Measurements from ENCODE around the gene PLD5.

The PLD5 gene

DNA sequence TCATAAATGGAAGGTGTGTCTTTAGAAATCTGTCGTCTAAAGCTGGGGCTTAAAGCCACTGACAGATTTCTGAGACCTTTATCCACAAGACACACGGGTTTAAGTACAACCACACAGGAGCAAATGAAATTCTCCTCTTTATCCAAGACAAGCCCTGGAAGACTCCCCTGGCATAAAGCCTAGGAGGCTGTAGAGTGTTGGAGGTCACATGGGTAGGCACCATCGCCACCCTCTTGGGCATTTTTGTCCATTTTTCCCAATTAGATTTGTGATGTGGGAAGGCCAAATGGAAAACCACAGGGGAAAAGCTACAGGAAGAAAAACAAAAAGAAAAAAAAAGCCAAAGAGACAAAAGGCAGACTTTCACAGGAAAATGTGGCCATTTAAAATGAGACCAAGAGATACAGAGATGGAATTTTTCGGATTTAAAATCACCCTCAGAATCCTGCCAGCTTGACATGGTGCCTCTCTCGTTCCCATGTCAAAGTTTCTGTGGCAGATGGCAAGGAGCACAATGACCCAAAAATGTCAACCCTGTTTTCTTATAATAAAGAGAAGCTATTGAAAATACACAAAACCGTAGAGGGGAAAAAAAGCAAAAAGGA is 91.9 kb downstream of the PLD5 start:
- H3K4me3 ChIP-seq (ENCODE audit: low read length): no peak overlapping the region
- H3K9ac ChIP-seq (ENCODE audit: low read length): no peak overlapping the region
- H3K27me3 ChIP-seq (replicated peaks; ENCODE audit: insufficient read depth, low read length): no peaks in the 10 kb centered on the region
- H3K4me2 ChIP-seq (ENCODE audit: low read depth, low read length): no peak overlapping the region
- H3K36me3 ChIP-seq (replicated peaks; ENCODE audit: insufficient read depth, low read length): no peaks in the 10 kb centered on the region
- H3K79me2 ChIP-seq (ENCODE audit: low read length): no peaks in the 10 kb centered on the region
- no peaks in the 10 kb centered on the region for H3F3A ChIP-seq (ENCODE audit: insufficient read depth, low read length)
- H3K9me3 ChIP-seq (replicated peaks; ENCODE audit: insufficient read depth, low read length): no peaks in the 10 kb centered on the region
- TF ChIP-seq EZH2 (optimal IDR thresholded peaks at IDR 0.05; ENCODE audit: low read depth, low read length) (no peak), EZH2phosphoT487 (IDR thresholded peaks at IDR 0.05; ENCODE audit: low read length) (no peak)
- TF ChIP-seq, protein P1, sequence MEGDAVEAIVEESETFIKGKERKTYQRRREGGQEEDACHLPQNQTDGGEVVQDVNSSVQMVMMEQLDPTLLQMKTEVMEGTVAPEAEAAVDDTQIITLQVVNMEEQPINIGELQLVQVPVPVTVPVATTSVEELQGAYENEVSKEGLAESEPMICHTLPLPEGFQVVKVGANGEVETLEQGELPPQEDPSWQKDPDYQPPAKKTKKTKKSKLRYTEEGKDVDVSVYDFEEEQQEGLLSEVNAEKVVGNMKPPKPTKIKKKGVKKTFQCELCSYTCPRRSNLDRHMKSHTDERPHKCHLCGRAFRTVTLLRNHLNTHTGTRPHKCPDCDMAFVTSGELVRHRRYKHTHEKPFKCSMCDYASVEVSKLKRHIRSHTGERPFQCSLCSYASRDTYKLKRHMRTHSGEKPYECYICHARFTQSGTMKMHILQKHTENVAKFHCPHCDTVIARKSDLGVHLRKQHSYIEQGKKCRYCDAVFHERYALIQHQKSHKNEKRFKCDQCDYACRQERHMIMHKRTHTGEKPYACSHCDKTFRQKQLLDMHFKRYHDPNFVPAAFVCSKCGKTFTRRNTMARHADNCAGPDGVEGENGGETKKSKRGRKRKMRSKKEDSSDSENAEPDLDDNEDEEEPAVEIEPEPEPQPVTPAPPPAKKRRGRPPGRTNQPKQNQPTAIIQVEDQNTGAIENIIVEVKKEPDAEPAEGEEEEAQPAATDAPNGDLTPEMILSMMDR (IDR thresholded peaks at IDR 0.05; ENCODE audit: low read length): no peak
- no peaks in the 10 kb centered on the region for H3K4me1 ChIP-seq (ENCODE audit: low read length)
- no peaks in the 10 kb centered on the region for H3K9me2 ChIP-seq (replicated peaks; ENCODE audit: insufficient read depth, low read length)
- no peak for DNase-seq
- H4K20me1 ChIP-seq (ENCODE audit: insufficient read depth, low read length): no peaks in the 10 kb centered on the region
- no peak overlapping the region for H2AFZ ChIP-seq (ENCODE audit: low read length)
- no peak overlapping the region for H3K27ac ChIP-seq (ENCODE audit: low read length)

DNA sequence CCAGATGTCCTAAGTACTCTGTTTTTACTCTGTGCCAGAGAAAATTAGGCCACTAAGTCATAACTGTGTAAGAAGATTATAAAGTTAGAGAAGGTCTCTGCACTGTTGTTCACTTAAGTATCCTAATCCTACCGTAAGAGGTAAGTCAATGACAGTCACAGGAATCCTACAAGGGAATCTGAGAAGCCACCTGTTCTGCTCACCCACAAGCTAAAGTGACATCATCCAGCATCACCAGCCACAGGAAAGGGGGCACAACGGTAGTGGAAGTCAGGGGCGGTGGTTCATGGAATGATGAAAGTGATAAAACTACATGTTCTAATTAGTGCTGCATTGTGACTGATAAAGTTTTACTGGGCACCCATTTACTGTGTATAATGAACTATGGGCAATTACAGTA is 92.7 kb downstream of the PLD5 start:
- no peaks in the 10 kb centered on the region for H3F3A ChIP-seq (ENCODE audit: insufficient read depth, low read length)
- H2AFZ ChIP-seq (ENCODE audit: low read length): no peak overlapping the region
- no peak for DNase-seq
- H3K4me3 ChIP-seq (ENCODE audit: low read length): no peak overlapping the region
- H3K27me3 ChIP-seq (replicated peaks; ENCODE audit: insufficient read depth, low read length): no peaks in the 10 kb centered on the region
- no peaks in the 10 kb centered on the region for H4K20me1 ChIP-seq (ENCODE audit: insufficient read depth, low read length)
- no peaks in the 10 kb centered on the region for H3K9me2 ChIP-seq (replicated peaks; ENCODE audit: insufficient read depth, low read length)
- H3K27ac ChIP-seq (ENCODE audit: low read length): no peak overlapping the region
- TF ChIP-seq EZH2phosphoT487 (IDR thresholded peaks at IDR 0.05; ENCODE audit: low read length) (no peak), EZH2 (optimal IDR thresholded peaks at IDR 0.05; ENCODE audit: low read depth, low read length) (no peak)
- TF ChIP-seq, protein P1 (IDR thresholded peaks at IDR 0.05; ENCODE audit: low read length): no peak
- H3K36me3 ChIP-seq (replicated peaks; ENCODE audit: insufficient read depth, low read length): no peaks in the 10 kb centered on the region
- no peaks in the 10 kb centered on the region for H3K4me1 ChIP-seq (ENCODE audit: low read length)
- H3K4me2 ChIP-seq (ENCODE audit: low read depth, low read length): no peak overlapping the region
- H3K9me3 ChIP-seq (replicated peaks; ENCODE audit: insufficient read depth, low read length): no peaks in the 10 kb centered on the region
- H3K79me2 ChIP-seq (ENCODE audit: low read length): no peaks in the 10 kb centered on the region
- H3K9ac ChIP-seq (ENCODE audit: low read length): no peak overlapping the region

DNA sequence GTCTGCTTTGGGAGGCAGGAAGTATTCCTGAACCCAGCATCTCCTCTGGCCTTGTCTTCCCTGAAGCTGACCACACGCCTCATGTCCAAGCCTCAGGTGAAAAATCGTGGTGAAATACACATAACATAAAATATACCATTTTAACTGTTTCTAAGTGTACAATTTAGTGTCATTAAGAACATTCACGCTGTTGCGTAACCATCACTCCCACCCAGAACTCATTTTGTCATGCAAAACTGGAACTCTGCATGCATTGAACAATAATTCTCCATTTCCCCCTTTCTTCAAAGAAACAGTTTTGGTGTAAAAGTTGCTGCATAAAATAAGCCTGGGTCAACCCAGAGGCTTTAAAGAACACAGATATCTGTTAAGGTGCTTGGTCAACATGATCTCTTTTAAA is 93.5 kb downstream of the PLD5 start:
- TF ChIP-seq, protein P1 (IDR thresholded peaks at IDR 0.05; ENCODE audit: low read length): no peak
- no peak for TF ChIP-seq EZH2phosphoT487 (IDR thresholded peaks at IDR 0.05; ENCODE audit: low read length)
- TF ChIP-seq EZH2 (optimal IDR thresholded peaks at IDR 0.05; ENCODE audit: low read depth, low read length): no peak
- DNase-seq: no peak
- Histone ChIP-seq H4K20me1 (ENCODE audit: insufficient read depth, low read length) (no peaks in the 10 kb centered on the region), H3K27ac (ENCODE audit: low read length) (no peak overlapping the region), H3K79me2 (ENCODE audit: low read length) (no peaks in the 10 kb centered on the region), H3K27me3 (replicated peaks; ENCODE audit: insufficient read depth, low read length) (no peaks in the 10 kb centered on the region), H3K9ac (ENCODE audit: low read length) (no peak overlapping the region), H3K9me3 (replicated peaks; ENCODE audit: insufficient read depth, low read length) (no peaks in the 10 kb centered on the region), H3K9me2 (replicated peaks; ENCODE audit: insufficient read depth, low read length) (no peaks in the 10 kb centered on the region), H3K36me3 (replicated peaks; ENCODE audit: insufficient read depth, low read length) (no peaks in the 10 kb centered on the region), H3K4me3 (ENCODE audit: low read length) (no peak overlapping the region), H3K4me2 (ENCODE audit: low read depth, low read length) (no peak overlapping the region), H2AFZ (ENCODE audit: low read length) (no peak overlapping the region), H3K4me1 (ENCODE audit: low read length) (no peaks in the 10 kb centered on the region), H3F3A (ENCODE audit: insufficient read depth, low read length) (no peaks in the 10 kb centered on the region)

Data from MM.1S (cell line).